Esophagus (tissue), 2 donors: ENCODE data around the gene TIMP2. TPM values are rescaled to one million over a fixed set of nuclear protein-coding genes. Genes with fewer than 3 reads are reported as not detected.

Source experiments
- H3K27ac ChIP-seq, 2 donors: one replicate each; pipeline ENCODE4 v1.5.1; 2013; ENCODE audit warnings: low read depth in 2 of 2, mild to moderate bottlenecking in 2 of 2, inconsistent platforms in 1 of 2, low read length in 1 of 2, moderate library complexity in 1 of 2
- H3K27me3 ChIP-seq, 2 donors: one replicate each; pipeline ENCODE4 v1.6.1; 2013; ENCODE audit warnings: low read length in 2 of 2, control low read depth in 1 of 2, mild to moderate bottlenecking in 1 of 2; ENCODE audit not compliant: insufficient read depth in 2 of 2, control insufficient read depth in 1 of 2
- H3K36me3 ChIP-seq, 2 donors: one replicate each; pipeline ENCODE4 v1.6.1; 2013; ENCODE audit warnings: low read length in 1 of 2; ENCODE audit not compliant: control insufficient read depth in 2 of 2, insufficient read depth in 2 of 2
- H3K4me1 ChIP-seq, 2 donors: one replicate each; pipeline ENCODE4 v1.6.1; 2013; ENCODE audit warnings: low read length in 1 of 2; ENCODE audit not compliant: control insufficient read depth in 2 of 2, insufficient read depth in 2 of 2
- H3K4me3 ChIP-seq, 2 donors: one replicate each; pipeline ENCODE4 v1.5.1; 2013; ENCODE audit warnings: low read length in 2 of 2, mild to moderate bottlenecking in 2 of 2, low read depth in 1 of 2, moderate library complexity in 1 of 2
- H3K9me3 ChIP-seq, 2 donors: one replicate each; pipeline ENCODE4 v1.6.1; 2013; ENCODE audit warnings: mild to moderate bottlenecking in 2 of 2, low read depth in 1 of 2, low read length in 1 of 2, moderate library complexity in 1 of 2; ENCODE audit not compliant: control insufficient read depth in 2 of 2, insufficient read depth in 1 of 2
- WGBS, 2 donors: extraction: QIAGEN DNeasy Blood & Tissue Kit; methylation state at CpG; one replicate each; pipeline ENCODE4 v1.1.7; 2013; 5-methylcytosine and 5-hydroxymethylcytosine counted together
- polyA plus RNA-seq, 2 donors: library from polyadenylated mRNA; stranded (reverse); fragments of 200-250 nt; gene quantifications; one replicate each; pipeline ENCODE4 v1.2.3, GENCODE V29; 2013
- donor health status: healthy with polysubstance abuse.
- donor health status: Bipolar disorder and iron deficiency.

The TIMP2 gene
- polyA plus RNA-seq, 2 donors, result 30.6 to 39.5 TPM

DNA sequence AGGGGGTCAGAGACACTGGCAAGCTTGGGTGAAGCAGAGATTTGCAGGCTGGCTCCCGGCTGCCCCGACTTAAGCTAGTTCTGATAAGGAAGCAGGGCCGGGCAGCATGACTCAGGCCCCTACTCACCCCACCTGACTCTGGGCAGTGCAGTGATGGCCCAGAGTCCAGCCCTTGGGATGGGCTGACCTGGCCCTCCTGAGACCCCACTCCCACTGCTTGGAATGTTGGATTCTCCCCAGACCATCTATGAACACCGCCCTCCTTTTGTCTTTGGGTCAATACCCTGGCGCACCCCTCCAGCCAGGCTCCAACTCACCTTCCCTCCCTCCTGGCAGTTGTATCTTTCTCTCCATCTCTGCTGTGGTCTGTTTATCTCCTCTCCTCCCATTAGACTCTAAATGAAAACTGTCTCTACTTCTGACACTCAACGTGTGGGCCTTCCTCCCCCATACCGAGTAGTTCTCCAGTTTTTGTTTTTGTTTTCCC, 33.5 kb upstream of the TIMP2 start:
- WGBS, 2 donors, result 77 to 86% methylated on average over 7 of the region's 7 CpGs
- no peaks in the 10 kb centered on the region for H3K36me3 ChIP-seq
- H3K9me3 ChIP-seq, result no peaks in the 10 kb centered on the region
- H3K4me1 ChIP-seq, result peaks cover 2 to 3% of the 10 kb centered on the region in 2 donors
- H3K4me3 ChIP-seq, result no peak overlapping the region
- H3K27ac ChIP-seq, result no peak overlapping the region
- no peaks in the 10 kb centered on the region for H3K27me3 ChIP-seq

DNA sequence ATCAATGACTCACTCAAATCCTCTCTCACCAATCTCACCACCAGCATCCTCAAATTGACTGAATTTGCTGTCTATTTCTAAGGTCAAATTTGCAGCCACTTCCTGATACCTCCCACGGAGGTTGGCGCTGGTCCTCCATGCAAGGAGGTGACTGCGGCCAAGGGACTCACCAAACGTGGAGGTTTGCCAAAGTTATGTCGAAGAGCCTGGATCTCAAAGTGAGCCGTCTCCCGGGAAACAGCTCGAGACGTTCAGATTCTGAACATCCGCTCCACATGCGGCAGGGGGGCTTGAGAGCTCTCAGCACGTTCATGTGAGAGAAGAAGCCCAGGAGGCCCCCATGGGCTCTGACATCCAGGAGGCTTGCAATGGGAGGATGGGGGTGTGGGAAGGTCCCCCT, 31.9 kb upstream of the TIMP2 start:
- no peak overlapping the region for H3K27ac ChIP-seq

DNA sequence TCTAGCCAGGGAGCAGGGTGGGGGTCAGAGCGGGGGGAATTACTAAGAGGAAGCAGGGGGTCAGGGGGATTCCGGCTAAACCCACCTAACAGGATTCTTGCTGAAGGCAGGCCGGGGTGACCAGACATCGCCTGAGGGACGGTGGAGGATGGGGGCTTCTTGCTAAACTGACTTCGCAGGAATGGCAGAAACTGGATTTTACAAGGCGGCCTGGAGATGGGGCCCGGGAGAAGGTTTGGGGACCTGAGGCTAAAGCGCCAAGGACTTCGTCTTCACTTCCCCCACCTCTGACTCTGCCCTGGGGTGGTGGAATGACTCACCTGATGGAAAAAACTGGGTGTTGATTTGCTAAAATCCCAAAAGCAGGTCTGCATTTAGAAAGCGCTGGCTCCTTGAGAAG, 31.1 kb upstream of the TIMP2 start:
- Histone ChIP-seq H3K36me3 (no peaks in the 10 kb centered on the region), H3K27me3 (no peaks in the 10 kb centered on the region), H3K4me1 (peaks cover 3 to 5% of the 10 kb centered on the region in 2 donors), H3K9me3 (peaks cover 0 to 6% of the 10 kb centered on the region in 2 donors), H3K27ac (no peak overlapping the region), H3K4me3 (no peak overlapping the region)
- WGBS, 2 donors, result 69 to 74% methylated on average over 11 of the region's 11 CpGs

More for the DNA sequence above, 31.9 kb upstream of the TIMP2 start:
- no peak overlapping the region for H3K4me3 ChIP-seq
- 44 to 60% methylated on average over 12 of the region's 12 CpGs for WGBS, 2 donors
- no peaks in the 10 kb centered on the region for H3K27me3 ChIP-seq
- H3K9me3 ChIP-seq, result no peaks in the 10 kb centered on the region
- peaks cover 3 to 4% of the 10 kb centered on the region in 2 donors for H3K4me1 ChIP-seq
- H3K36me3 ChIP-seq, result no peaks in the 10 kb centered on the region

DNA sequence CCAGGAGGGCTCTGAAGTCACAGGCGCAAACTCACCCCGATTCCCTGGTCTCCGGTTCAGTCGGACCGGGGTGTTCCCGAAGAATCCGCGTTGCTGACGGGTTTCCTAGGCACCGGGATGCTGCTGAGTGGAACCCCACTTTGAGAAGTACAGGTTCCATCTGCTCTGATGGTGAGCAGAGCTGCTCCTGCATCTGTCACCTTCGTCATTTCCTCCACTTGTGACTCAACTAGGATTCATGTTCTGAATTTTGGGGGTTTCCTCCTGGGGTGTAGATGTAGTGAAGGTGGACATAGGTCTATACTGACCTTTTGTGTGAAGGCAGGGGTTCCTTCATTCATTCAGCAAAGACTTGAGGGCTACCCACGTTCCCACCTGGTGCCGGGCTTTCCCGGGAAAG, 29.5 kb upstream of the TIMP2 start:
- 88 to 89% methylated on average over 14 of the region's 14 CpGs for WGBS, 2 donors
- peaks cover 0 to 3% of the 10 kb centered on the region in 2 donors for H3K4me1 ChIP-seq
- H3K9me3 ChIP-seq, result peaks cover 0 to 17% of the 10 kb centered on the region in 2 donors
- H3K27ac ChIP-seq, result no peak overlapping the region
- H3K4me3 ChIP-seq, result no peak overlapping the region
- H3K27me3 ChIP-seq, result no peaks in the 10 kb centered on the region
- H3K36me3 ChIP-seq, result no peaks in the 10 kb centered on the region

DNA sequence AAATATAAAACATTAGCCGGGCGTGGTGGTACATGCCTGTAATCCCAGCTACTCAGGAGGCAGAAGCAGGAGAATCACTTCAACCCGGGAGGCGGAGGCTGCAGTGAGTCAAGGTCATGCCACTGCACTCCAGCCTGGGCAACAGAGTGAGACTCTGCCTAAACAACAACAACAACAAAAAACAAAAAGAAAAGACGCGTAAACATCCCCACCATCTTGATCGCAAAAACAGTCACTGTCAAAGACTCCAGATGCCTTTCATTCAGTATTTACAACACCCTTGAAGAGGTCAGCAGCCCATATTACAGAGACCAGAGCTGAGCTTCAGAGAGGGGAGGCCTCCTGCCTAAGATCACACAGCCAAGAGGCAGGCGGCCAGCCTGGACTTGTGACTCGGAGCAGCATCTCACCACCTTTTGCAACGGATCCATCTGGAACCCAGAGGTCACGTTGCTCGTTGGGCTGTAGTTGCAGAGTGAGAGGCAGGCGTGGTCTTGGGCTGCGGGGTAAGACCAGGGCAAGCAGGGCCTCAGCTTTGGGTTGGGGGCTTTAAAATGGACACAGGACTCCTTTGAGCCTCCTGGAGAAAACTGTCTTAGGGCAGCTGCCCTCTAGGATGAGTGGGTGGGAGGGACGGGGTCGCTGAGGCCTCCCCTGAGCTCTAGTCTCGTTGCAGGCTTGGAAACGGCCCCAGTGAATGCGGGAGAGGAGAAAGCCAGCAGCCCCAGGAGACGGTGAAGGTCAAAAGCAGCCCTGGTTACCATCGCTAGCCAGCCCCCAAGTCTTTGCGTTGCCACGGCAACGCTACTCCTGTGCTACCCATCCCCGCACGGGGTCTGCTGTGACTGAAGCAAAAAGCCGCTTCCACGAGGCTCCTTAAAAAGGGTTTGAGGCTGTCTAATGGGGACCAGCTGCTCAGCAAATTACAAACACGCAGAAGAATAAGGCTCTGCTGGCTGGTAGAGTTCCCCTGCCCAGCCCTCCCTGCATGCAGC, 28.5 kb upstream of the TIMP2 start:
- Histone ChIP-seq H3K27me3 (no peaks in the 10 kb centered on the region), H3K4me1 (peaks cover 0 to 3% of the 10 kb centered on the region in 2 donors), H3K36me3 (no peaks in the 10 kb centered on the region), H3K27ac (no peak overlapping the region), H3K4me3 (no peak overlapping the region), H3K9me3 (peaks cover 0 to 17% of the 10 kb centered on the region in 2 donors)
- WGBS, 2 donors, result 72 to 76% methylated on average over 29 of the region's 29 CpGs

DNA sequence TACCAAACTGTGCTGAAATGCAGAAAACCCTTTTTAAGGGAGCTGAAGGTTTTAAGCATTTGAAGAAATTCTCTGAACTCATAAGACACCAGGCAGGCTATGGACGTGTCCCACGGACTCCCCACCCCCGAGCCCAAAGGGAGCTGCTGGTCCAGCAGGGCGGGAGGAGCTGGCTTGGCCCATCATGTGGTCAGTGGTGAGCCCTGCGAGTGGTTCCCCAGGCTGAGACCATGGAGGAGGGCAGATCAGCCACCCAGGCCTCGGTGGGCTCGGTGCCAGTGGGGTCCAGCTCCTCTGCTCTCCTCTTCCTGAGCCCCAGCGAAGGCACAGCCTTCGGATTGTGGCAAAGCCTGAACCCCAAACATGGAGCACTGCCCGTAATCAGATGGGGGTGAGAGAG, 27.5 kb upstream of the TIMP2 start:
- no peaks in the 10 kb centered on the region for H3K27me3 ChIP-seq
- 79 to 88% methylated on average over 10 of the region's 10 CpGs for WGBS, 2 donors
- no peaks in the 10 kb centered on the region for H3K36me3 ChIP-seq
- H3K9me3 ChIP-seq, result peaks cover 0 to 17% of the 10 kb centered on the region in 2 donors
- H3K4me3 ChIP-seq, result no peak overlapping the region
- H3K27ac ChIP-seq, result no peak overlapping the region
- H3K4me1 ChIP-seq, result peaks cover 0 to 3% of the 10 kb centered on the region in 2 donors

DNA sequence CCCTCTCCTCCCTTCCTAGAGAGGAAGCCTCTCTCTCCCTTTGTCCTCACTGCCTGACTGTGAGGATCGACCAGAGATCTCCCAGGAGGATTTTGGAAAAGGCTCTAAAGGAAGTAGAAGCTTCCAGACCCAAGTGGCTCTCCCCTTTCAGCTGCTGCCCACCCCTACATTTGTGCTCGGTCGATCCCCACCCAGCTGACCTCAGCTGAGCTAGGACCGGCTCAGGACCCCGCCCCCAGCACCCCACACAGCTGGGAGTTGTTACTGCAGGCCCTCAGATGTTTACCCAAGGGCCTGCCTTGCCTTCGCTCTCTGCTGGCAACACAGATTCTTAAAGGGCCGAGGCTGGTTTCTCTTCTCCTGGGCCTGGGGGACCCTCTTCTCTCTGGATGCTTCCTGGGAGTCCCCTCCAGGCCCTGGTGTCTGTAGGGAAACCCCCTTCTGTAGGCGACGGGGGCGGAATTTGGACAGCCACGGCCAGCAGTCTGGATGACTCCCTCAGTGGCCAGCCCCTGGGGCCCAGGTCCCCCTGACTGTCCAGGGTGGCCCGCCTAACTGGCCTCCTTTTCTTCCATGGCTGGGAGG, 26.9 kb upstream of the TIMP2 start:
- Histone ChIP-seq H3K27me3 (no peaks in the 10 kb centered on the region), H3K36me3 (no peaks in the 10 kb centered on the region), H3K4me3 (no peak overlapping the region), H3K4me1 (peaks cover 0 to 3% of the 10 kb centered on the region in 2 donors), H3K9me3 (peaks cover 0 to 17% of the 10 kb centered on the region in 2 donors), H3K27ac (no peak overlapping the region)
- 40 to 41% methylated on average over 12 of the region's 12 CpGs for WGBS, 2 donors

DNA sequence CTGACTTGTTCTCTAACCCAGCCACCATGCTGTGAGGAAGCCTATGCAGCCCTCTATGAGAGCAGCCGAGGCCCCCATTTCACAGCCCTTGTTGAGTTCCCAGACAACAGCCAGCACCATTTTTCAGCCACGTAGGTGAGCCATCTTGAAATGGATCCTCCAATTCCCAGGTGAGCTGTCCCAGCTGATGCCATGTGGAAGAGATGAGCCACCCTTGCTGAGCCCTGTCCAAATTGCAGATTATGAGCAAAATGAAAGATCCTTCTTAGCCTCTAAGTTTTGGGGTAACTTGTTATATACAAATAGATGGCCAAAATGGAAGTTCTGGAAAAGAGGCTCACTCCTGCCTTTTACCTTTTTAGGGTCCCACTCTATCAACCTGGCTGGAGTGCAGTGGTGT, 25.7 kb upstream of the TIMP2 start:
- Histone ChIP-seq H3K9me3 (peaks cover 0 to 17% of the 10 kb centered on the region in 2 donors), H3K27ac (no peak overlapping the region), H3K4me3 (no peak overlapping the region), H3K27me3 (no peaks in the 10 kb centered on the region), H3K36me3 (no peaks in the 10 kb centered on the region), H3K4me1 (peaks cover 0 to 3% of the 10 kb centered on the region in 2 donors)
- WGBS, 2 donors, result 92 to 98% methylated on average over 2 of the region's 2 CpGs

DNA sequence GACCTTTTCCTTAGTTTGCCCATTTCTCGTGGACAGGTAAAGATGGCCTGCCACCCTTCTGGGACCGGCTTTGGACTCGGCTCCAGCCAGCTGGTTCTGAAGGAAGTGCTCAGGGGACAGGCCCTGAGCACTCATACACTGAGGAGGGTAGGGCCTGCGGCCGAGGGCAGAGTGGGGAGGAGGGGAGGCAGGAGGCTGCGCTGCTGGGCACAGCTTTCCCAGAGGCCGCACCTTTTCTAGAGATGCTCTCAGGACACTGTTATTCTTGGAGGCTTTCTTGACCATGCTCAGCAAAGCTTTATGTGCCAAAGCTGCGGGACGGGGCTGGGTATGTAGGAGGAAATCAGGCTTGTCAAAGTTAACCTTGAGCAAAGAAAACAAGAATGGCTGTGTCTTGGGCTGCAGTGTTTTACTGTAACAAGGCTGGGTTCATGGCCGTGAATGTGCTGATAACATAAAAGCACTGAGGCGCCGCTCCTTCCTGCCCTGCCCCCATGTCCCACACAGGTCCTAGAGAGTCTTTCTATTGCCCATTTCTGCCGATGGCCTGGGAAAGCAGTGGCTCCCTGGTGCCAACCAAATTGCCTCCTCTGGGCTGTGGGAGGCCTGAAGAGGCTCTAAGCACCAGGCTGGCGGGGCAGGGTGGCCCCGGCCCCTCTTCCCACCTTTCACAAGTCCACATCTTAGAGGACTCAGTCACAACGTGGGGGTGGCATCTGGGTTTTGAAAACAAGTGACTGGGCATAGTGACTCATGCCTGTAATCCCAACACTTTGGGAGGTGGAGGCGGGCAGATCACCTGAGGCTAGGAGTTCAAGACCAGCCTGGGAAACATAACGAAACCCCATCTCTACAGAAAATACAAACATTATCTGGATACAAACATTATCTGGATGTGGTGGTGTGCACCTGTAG, 22.3 kb upstream of the TIMP2 start:
- no peaks in the 10 kb centered on the region for H3K27me3 ChIP-seq
- H3K36me3 ChIP-seq, result no peaks in the 10 kb centered on the region
- H3K4me3 ChIP-seq, result no peak overlapping the region
- H3K27ac ChIP-seq, result no peak overlapping the region
- H3K9me3 ChIP-seq, result peaks cover 0 to 17% of the 10 kb centered on the region in 2 donors
- peaks cover 0 to 3% of the 10 kb centered on the region in 2 donors for H3K4me1 ChIP-seq
- WGBS, 2 donors, result 63 to 75% methylated on average over 18 of the region's 18 CpGs
